Measurements from ENCODE around the gene SCIN. TPM values are rescaled to one million over a fixed set of nuclear protein-coding genes. Genes with fewer than 3 reads are reported as not detected.

Gene SCIN
- polyA plus RNA-seq, 1 donor = 4.3 TPM

DNA sequence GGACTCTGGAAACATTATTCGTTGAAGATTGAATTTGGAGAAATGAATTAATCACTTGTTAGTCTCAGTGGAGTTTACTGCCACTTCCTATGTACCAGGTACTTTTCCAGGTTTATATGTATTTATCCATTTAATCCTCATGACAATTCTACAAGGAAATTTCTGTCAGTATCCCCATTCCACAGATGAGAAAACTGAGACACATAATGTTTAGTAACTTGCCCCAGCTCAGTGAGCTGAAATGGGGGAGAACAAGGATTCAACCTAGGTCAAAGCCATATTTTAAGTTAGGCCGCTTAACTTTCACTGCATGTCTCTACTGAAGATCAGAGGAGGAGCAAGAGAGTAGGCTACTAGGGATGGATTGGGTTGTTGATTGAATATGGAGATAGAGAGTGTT is 4.6 kb upstream of the SCIN start:
- H3K4me3 ChIP-seq (ENCODE audit: low read length) = no peak overlapping the region
- DNase-seq = no peak
- no peaks in the 10 kb centered on the region for H3K36me3 ChIP-seq (ENCODE audit: control insufficient read depth, insufficient read depth, low read length)
- 80% methylated on average over 1 of the region's 2 CpGs for WGBS (ENCODE audit: insufficient coverage, low lambda C conversion rate)
- no peak overlapping the region for H3K27ac ChIP-seq (ENCODE audit: low read length)
- H3K27me3 ChIP-seq (ENCODE audit: control insufficient read depth, insufficient read depth, low read length) = peaks cover 13% of the 10 kb centered on the region
- H3K9me3 ChIP-seq (ENCODE audit: control insufficient read depth, low read depth, low read length) = no peaks in the 10 kb centered on the region
- H3K4me1 ChIP-seq (ENCODE audit: control insufficient read depth, insufficient read depth, low read length) = peaks cover 11% of the 10 kb centered on the region

DNA sequence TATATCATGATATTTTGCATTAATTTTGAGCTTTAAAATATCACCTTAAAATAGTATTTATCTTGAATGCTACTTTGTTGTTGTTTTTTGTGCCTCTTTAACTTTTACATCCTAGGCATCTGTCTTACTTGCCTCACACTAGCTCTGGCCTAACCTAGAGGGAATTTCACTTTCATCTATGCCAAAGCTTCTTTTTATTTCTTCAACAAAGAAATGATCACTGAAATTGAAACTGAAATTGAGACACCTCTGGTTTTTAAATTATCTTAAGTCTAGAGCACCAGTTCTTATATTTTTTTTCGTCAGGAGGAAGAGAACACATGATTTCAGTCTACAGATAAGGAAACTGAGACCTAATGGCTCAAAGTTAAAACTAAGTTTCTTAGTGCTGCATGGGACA is 3.5 kb upstream of the SCIN start:
- DNase-seq = no peak
- Histone ChIP-seq H3K27ac (ENCODE audit: low read length) (no peak overlapping the region), H3K9me3 (ENCODE audit: control insufficient read depth, low read depth, low read length) (no peaks in the 10 kb centered on the region), H3K36me3 (ENCODE audit: control insufficient read depth, insufficient read depth, low read length) (no peaks in the 10 kb centered on the region), H3K27me3 (ENCODE audit: control insufficient read depth, insufficient read depth, low read length) (peaks cover 22% of the 10 kb centered on the region), H3K4me3 (ENCODE audit: low read length) (no peak overlapping the region), H3K4me1 (ENCODE audit: control insufficient read depth, insufficient read depth, low read length) (peaks cover 11% of the 10 kb centered on the region)
- no CpG with 5 or more reads among the region's 1 CpG for WGBS (ENCODE audit: insufficient coverage, low lambda C conversion rate)

DNA sequence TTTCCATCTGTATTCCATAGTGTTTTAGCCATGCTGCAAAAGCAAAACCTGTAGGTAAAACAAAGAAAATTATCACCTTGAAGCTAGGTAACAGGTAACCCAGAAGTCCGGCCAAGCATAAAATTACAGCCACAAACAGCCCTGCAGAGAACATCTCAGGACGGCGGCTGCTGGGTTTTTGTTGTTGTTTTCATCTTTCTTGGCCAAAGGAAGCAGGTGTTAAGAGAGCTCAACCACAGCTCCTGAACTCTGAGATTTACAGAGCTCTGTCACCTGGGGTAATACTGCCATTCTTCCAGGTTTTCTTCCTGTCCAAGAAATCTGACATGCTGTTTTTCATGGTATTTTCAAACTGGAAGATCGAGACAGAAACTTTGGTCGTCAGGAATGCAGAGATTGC is 847 bp upstream of the SCIN start:
- no peak for DNase-seq
- Histone ChIP-seq H3K36me3 (ENCODE audit: control insufficient read depth, insufficient read depth, low read length) (no peaks in the 10 kb centered on the region), H3K4me3 (ENCODE audit: low read length) (no peak overlapping the region), H3K9me3 (ENCODE audit: control insufficient read depth, low read depth, low read length) (no peaks in the 10 kb centered on the region), H3K4me1 (ENCODE audit: control insufficient read depth, insufficient read depth, low read length) (peaks cover 2% of the 10 kb centered on the region), H3K27ac (ENCODE audit: low read length) (no peak overlapping the region), H3K27me3 (ENCODE audit: control insufficient read depth, insufficient read depth, low read length) (peaks cover 22% of the 10 kb centered on the region)
- no CpG with 5 or more reads among the region's 5 CpGs for WGBS (ENCODE audit: insufficient coverage, low lambda C conversion rate)

DNA sequence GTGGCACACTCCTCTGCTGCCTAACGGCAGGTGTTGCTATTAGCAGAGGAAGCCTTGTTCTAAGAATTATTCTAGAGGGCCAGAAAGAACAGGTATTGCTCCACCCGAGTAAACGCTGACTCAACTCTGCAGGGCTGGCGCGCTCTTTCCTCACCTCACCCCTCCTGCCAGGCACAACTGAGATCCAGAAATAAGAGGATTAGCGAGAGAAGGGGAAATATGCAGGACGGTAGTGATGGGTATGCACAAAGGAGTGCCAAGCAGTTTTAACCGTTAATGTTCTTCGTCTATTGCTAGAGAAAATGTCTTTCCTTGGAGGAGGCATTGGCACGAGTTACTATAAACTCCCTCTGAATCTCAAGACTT is 369 bp upstream of the SCIN start:
- peak overlapping the region; percentile 52 for H3K4me3 ChIP-seq (ENCODE audit: low read length)
- H3K9me3 ChIP-seq (ENCODE audit: control insufficient read depth, low read depth, low read length) = no peaks in the 10 kb centered on the region
- WGBS (ENCODE audit: insufficient coverage, low lambda C conversion rate) = no CpG with 5 or more reads among the region's 10 CpGs
- peaks cover 22% of the 10 kb centered on the region for H3K27me3 ChIP-seq (ENCODE audit: control insufficient read depth, insufficient read depth, low read length)
- no peak overlapping the region for H3K27ac ChIP-seq (ENCODE audit: low read length)
- peaks cover 2% of the 10 kb centered on the region for H3K4me1 ChIP-seq (ENCODE audit: control insufficient read depth, insufficient read depth, low read length)
- no peaks in the 10 kb centered on the region for H3K36me3 ChIP-seq (ENCODE audit: control insufficient read depth, insufficient read depth, low read length)
- peak in 1 of 2 donors; percentile 35 for DNase-seq

DNA sequence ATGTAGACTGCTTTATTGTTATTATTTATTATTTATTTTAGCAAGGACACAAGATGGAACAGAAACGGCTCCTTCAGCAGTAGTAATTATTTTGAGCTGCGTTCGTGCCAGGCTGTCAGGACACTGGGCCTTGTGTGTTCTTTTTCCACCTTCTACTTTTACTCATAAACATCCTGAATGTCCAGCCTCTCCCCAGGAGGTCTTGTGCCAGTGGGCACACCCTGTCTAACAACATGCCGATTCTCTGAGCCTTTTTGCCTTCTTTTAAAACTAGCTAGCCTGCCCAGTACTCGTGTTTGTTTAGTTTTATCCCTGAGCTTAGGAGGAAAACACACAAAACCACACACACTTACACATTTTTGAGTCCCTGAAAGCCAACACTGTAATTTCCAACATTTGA is 1.2 kb downstream of the SCIN start:
- H3K9me3 ChIP-seq (ENCODE audit: control insufficient read depth, low read depth, low read length) = no peaks in the 10 kb centered on the region
- no peak for DNase-seq
- WGBS (ENCODE audit: insufficient coverage, low lambda C conversion rate) = 79% methylated on average over 3 of the region's 5 CpGs
- no peak overlapping the region for H3K4me3 ChIP-seq (ENCODE audit: low read length)
- no peaks in the 10 kb centered on the region for H3K36me3 ChIP-seq (ENCODE audit: control insufficient read depth, insufficient read depth, low read length)
- peaks cover 22% of the 10 kb centered on the region for H3K27me3 ChIP-seq (ENCODE audit: control insufficient read depth, insufficient read depth, low read length)
- no peak overlapping the region for H3K27ac ChIP-seq (ENCODE audit: low read length)
- peaks cover 2% of the 10 kb centered on the region for H3K4me1 ChIP-seq (ENCODE audit: control insufficient read depth, insufficient read depth, low read length)

DNA sequence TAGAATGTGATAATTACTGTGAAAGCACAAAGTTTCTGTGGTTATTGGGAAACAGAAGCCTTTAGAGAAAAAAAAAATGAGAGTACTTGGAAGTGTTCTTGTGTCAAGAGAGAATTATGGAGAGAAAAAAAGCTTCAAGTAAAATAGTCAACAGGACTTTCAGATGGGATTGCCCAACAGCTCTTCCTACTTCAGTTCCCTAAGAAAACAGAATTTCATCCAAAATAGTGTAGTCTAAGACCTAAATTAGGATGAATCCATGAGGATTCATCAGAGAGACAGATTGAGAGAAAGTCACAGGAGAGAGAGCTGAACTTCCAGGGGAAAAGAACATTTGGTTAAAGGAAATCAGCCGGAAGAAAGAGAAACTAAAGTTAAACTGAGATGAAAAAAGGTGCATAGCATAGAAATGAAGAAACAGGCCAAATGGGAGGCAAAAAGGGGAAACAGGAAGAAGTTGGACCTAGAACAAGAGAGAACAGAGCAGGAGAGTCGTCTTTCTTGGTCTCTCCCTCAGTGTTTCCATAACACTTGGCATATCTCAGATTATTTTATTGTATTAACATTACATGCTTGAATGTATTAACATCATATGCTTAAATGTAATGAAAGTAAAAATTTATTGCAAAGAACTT is 2.5 kb downstream of the SCIN start:
- Histone ChIP-seq H3K4me3 (ENCODE audit: low read length) (no peak overlapping the region), H3K27ac (ENCODE audit: low read length) (no peak overlapping the region), H3K36me3 (ENCODE audit: control insufficient read depth, insufficient read depth, low read length) (no peaks in the 10 kb centered on the region), H3K27me3 (ENCODE audit: control insufficient read depth, insufficient read depth, low read length) (peaks cover 22% of the 10 kb centered on the region), H3K4me1 (ENCODE audit: control insufficient read depth, insufficient read depth, low read length) (peaks cover 2% of the 10 kb centered on the region), H3K9me3 (ENCODE audit: control insufficient read depth, low read depth, low read length) (no peaks in the 10 kb centered on the region)
- no peak for DNase-seq
- WGBS (ENCODE audit: insufficient coverage, low lambda C conversion rate) = 45% methylated on average over 2 of the region's 2 CpGs

DNA sequence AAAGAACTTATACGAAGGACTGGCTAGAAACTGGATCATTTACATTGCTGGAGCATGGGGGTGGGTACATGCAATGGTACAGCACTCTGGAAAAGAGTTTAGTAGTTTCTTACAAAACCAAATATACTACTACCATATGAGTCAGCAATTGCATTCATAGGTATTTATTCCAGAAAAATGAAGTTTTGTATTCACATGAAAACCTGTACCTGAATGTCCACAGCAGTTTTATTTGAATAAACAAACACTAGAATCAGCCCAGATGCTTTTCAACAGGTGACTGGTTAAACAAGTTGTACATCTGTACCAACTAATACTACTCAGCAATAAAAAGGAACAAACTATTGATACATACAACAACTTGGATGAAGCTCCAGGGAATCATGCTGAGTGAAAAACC is 3.4 kb downstream of the SCIN start:
- no peak for DNase-seq
- no peak overlapping the region for H3K27ac ChIP-seq (ENCODE audit: low read length)
- WGBS (ENCODE audit: insufficient coverage, low lambda C conversion rate) = no CpG with 5 or more reads among the region's 1 CpG

DNA sequence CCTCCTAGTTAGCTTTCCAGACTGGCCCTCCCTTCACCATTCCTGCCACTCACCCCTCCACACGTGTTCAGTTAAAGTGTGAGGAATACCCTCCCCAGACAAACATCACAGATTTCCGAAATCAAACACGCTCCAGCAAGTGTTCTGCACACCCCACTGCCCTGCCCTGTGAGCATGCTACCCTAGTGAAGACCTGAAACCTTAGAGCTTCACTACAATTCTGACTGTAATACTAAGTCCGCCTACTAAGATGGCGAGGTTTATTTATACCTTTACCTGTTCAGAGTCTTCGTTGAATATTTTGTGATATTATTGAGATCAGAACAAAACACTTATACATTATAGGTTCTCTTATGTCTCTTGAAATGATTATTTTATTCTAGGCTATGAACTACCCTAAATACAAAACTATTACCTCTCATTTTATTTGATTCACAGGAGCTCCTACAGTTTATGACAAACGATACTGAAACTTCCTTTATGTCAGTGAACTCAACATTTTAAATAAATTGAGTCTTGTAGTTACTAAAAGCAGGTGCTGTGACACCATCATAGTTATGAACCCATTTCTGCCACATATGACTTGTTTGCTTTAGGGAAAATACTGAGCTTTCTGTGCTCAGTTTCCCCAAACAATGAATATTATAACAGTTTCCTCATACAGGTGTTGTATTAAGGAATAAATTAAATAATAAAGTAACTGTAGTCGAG is 8.6 kb downstream of the SCIN start:
- WGBS (ENCODE audit: insufficient coverage, low lambda C conversion rate) = no CpG with 5 or more reads among the region's 8 CpGs
- Histone ChIP-seq H3K27me3 (ENCODE audit: control insufficient read depth, insufficient read depth, low read length) (no peaks in the 10 kb centered on the region), H3K4me3 (ENCODE audit: low read length) (no peak overlapping the region), H3K4me1 (ENCODE audit: control insufficient read depth, insufficient read depth, low read length) (no peaks in the 10 kb centered on the region), H3K27ac (ENCODE audit: low read length) (no peak overlapping the region), H3K36me3 (ENCODE audit: control insufficient read depth, insufficient read depth, low read length) (no peaks in the 10 kb centered on the region), H3K9me3 (ENCODE audit: control insufficient read depth, low read depth, low read length) (no peaks in the 10 kb centered on the region)
- no peak for DNase-seq

More for the DNA sequence above, 3.4 kb downstream of the SCIN start:
- Histone ChIP-seq H3K9me3 (ENCODE audit: control insufficient read depth, low read depth, low read length) (no peaks in the 10 kb centered on the region), H3K4me3 (ENCODE audit: low read length) (no peak overlapping the region), H3K36me3 (ENCODE audit: control insufficient read depth, insufficient read depth, low read length) (no peaks in the 10 kb centered on the region), H3K4me1 (ENCODE audit: control insufficient read depth, insufficient read depth, low read length) (peaks cover 2% of the 10 kb centered on the region), H3K27me3 (ENCODE audit: control insufficient read depth, insufficient read depth, low read length) (peaks cover 22% of the 10 kb centered on the region)

DNA sequence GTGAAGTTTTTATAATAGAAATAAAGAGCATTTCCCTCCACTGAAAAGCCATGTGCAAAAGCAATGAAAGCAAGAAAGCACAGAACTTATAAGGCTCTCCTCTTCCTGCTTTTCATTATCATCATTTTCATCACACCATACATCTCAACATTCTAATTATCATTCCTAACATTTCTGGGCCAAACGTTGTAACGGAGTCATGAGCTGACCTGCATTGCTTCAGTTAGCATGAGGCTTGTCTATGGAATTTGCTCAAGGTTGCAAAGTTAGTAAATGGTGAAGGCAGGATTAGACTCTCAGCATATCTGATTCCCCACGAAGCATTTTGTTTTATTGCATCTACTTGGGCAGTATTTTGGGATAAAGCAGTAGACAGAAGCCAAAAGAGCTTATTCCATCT is 11.4 kb downstream of the SCIN start:
- Histone ChIP-seq H3K4me3 (ENCODE audit: low read length) (no peak overlapping the region), H3K9me3 (ENCODE audit: control insufficient read depth, low read depth, low read length) (no peaks in the 10 kb centered on the region), H3K27me3 (ENCODE audit: control insufficient read depth, insufficient read depth, low read length) (no peaks in the 10 kb centered on the region), H3K27ac (ENCODE audit: low read length) (no peak overlapping the region), H3K36me3 (ENCODE audit: control insufficient read depth, insufficient read depth, low read length) (no peaks in the 10 kb centered on the region), H3K4me1 (ENCODE audit: control insufficient read depth, insufficient read depth, low read length) (no peaks in the 10 kb centered on the region)
- WGBS (ENCODE audit: insufficient coverage, low lambda C conversion rate) = no CpG with 5 or more reads among the region's 3 CpGs
- DNase-seq = no peak

DNA sequence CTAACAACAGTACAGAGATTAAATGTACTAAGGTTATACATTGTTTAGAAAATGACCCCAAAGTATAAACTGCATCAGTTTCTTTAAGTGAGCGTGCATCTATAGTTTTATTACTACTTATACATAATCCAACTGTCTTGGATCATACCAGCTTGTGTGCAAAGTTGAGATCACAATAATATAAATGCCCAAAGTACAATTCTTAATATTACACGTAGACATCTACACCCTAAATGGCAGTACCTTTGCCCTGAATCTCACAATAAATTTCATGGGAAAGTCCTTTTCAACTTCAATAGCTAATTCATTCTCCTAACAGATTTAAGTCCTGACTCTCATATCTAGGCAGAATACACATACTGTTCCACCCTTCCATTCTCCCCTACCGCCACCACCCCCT is 11.8 kb downstream of the SCIN start:
- DNase-seq = no peak
- WGBS (ENCODE audit: insufficient coverage, low lambda C conversion rate) = 20% methylated on average over 1 of the region's 3 CpGs
- Histone ChIP-seq H3K36me3 (ENCODE audit: control insufficient read depth, insufficient read depth, low read length) (no peaks in the 10 kb centered on the region), H3K4me3 (ENCODE audit: low read length) (no peak overlapping the region), H3K9me3 (ENCODE audit: control insufficient read depth, low read depth, low read length) (no peaks in the 10 kb centered on the region), H3K27ac (ENCODE audit: low read length) (no peak overlapping the region), H3K27me3 (ENCODE audit: control insufficient read depth, insufficient read depth, low read length) (no peaks in the 10 kb centered on the region), H3K4me1 (ENCODE audit: control insufficient read depth, insufficient read depth, low read length) (no peaks in the 10 kb centered on the region)

DNA sequence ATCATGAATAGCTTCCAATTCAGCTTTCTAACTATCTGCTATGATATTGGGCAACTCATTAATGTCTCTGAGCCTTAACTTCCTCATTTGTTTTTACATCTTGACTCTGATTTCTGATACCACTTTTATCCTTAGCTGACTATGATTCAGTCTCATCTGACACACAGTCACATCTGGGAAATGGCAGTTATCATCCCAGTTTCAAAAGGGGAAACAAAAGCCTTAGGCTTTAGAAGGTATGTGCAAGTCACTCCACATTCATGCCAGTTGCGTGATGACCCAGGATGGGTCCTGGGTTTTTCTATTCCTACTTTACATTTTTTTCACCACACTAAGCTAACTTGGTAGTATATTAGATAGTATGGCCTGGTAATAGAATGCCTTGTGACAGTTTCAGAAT is 12.7 kb downstream of the SCIN start:
- Histone ChIP-seq H3K36me3 (ENCODE audit: control insufficient read depth, insufficient read depth, low read length) (no peaks in the 10 kb centered on the region), H3K9me3 (ENCODE audit: control insufficient read depth, low read depth, low read length) (no peaks in the 10 kb centered on the region), H3K27me3 (ENCODE audit: control insufficient read depth, insufficient read depth, low read length) (no peaks in the 10 kb centered on the region), H3K4me1 (ENCODE audit: control insufficient read depth, insufficient read depth, low read length) (no peaks in the 10 kb centered on the region), H3K27ac (ENCODE audit: low read length) (no peak overlapping the region), H3K4me3 (ENCODE audit: low read length) (no peak overlapping the region)
- no peak for DNase-seq
- whole genome bisulfite sequencing (ENCODE audit: insufficient coverage, low lambda C conversion rate) = no CpG with 5 or more reads among the region's 1 CpG
